Activated CD8-positive, alpha-beta memory T cell treated with anti-CD3 and anti-CD28 coated beads for 24 hours (primary cell): ENCODE measurements around the gene ZFHX3.

Experiments used
- DNase-seq: peaks from one replicate; pipeline ENCODE4 v3.0.0-alpha.2; 2020

The ZFHX3 gene

DNA sequence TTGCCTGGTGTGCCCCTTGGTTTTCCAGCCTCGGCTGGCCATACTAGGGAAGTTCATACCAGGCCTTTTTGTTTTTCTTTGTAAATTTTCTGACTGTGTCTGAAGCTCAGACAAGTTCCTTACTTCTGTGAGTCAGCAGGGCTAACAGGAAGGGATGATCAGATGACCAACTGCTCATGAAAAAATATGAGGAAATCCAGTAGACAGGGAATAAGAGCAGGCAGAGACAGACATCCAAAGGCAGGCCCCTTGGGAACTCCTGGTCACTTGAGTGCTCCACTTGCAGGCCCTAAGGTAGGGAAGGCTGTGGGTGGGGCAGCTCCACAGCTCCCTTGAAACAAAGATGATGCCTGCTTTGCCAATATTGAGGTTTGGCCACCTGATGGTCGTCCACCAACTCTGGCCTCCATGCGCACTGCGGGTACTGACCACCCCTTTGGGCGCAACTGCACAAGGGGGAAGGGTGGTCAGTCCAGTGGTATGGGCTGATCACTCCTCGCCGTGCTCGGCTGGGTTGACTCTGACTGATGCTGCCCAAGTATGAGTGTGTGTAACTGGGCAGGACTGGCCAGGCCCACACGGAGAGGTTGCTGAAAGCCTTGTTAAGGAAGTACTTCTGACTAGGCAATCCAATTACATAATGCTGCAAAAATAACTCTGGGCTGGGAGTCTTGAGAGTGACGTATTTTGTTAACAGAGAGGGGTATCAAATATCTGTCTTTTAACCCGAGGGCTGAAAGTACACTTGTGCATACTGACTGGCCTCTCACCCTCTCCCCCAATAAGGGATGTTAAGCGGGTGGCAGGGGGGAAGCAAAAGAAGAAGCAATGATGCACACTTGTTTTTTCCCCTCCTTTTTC, 20.8 kb upstream of the ZFHX3 start:
- DNase-seq: no peak

DNA sequence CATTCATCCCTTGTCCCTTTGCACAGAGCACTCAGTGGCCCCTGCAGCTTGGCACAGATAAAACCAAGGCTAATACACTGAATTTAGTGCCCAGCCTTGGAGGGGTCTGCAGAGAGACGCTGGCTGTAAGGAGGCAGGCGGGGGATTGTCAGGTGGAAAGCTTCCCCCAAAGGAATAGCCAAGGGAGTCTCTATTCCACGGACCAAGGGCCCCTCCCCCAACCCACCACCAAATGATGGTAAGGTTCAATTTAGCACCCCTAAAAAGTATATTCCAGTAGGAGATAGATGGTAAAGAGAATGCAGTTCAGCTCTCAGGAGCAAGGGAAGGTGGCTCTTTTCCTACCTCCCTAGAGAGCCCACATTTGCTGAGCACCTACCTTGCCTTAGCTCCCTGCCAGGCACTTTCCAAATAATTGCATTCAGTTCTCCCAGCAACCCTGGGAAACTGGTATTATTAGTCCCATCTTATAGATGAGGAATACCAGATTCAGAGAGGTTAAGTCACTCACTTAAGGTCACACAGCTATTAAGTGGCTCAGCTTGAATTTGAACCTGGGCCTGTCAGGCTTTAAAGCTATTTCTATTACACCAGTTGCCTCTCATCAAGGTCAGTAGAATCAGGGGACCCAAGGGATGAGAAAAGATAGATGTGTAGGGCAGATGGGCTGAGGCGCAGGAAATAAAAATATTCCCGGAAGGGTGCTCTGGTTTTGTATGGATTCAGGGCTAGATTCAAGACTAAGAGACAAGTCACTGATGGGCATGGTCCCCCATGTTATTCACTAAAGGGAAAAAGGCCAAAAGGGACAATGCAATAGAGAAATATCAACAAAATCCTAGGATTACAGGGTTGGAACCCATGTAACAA, 20.0 kb upstream of the ZFHX3 start:
- DNase-seq: no peak

DNA sequence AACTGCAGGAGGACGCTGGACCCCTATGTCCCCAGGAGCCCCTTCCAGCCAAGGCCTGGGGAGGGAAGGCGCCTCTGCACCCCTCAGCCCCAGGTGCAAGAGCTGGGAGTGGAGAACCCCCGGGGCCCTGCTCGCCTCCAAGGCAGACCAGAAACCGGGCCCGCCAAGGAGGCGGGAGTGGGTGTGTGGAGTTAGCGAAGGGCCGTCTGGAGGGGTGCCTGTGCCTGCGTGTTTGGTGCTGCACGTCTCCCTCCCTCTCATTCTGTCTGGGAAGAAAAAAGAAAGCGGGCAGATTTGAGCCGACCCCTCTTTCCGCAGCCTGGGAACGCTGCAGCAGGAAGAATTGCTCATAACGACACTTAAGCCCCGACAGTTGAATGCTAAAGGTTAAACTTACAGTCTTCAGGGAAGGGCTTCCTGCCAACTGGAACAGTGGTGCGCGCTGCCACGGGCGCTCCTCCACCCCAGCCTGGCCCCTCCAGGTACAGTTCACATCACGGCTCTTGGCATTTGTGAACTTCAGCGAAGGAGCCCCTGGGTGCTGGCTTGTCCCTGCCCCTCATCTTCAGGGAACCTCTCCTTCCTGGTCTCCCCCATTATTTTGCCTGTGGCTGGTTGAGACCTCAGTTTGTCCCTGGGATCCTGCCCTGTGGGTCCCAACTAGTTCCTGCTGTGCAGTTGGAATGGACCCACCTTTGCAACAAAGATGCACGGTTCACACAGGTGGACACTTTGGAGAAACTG, 19.2 kb upstream of the ZFHX3 start:
- no peak for DNase-seq

DNA sequence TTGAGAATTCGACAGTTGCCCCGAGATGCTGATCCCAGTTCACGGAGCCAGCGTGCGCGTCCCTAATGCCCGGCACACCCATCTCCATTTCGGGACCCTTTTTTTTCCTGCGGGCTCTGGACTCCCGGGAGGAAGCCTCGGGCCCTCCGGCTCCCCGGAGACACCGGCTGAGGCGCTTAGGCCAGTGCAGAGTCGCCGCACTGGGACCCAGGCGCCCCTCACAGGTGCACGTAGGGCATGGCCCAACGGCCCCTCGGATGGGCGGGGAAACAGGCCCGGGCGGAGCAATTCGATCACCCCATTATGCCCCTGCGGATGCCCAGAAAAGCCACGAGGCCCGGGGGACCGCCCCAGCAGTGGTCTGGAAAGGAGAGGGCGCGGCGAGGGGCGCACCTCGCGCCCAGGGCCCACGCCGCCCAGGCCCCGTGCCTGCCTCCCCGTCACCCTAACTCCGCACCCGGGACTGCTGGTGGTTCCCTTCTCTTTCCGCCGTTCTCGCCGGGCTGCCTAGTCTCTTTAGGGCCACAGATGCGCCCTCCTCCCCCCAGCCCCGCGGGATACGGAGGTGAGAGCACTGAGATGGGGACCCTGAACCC, 18.5 kb upstream of the ZFHX3 start:
- no peak for DNase-seq

DNA sequence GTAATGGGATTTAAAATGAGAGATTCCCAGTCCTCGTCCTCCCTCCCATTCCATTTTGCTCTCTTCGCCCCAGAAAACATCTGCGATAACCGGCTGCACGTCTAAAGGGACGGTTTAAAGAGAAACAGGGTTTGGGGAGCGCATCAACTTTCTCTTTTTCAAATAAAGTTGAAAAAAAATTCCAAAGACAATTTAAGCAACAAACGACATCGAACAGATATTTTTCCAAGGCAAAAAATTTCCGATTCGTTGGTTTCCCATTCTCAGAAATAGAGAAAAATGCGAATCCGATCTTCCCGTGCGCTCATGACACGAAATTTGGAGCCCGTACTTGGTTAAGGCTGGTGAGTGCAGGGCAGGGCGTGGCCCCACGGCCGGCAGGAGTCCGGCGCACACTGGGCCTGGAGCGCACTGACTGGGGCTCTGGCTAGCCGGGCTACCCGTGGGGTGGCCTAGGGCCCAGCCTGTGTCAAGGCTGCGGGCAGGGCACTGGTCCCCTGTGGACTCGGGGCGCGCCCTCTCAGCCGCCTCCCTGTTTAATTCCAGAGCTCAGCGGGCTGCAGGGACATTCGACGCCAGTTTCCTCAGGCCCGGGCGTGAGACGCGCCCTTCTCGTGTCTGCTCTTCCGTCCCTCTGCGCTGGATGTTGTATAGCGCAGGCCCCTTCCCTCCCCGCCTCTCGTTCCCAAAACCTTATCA, 17.9 kb upstream of the ZFHX3 start:
- no peak for DNase-seq

DNA sequence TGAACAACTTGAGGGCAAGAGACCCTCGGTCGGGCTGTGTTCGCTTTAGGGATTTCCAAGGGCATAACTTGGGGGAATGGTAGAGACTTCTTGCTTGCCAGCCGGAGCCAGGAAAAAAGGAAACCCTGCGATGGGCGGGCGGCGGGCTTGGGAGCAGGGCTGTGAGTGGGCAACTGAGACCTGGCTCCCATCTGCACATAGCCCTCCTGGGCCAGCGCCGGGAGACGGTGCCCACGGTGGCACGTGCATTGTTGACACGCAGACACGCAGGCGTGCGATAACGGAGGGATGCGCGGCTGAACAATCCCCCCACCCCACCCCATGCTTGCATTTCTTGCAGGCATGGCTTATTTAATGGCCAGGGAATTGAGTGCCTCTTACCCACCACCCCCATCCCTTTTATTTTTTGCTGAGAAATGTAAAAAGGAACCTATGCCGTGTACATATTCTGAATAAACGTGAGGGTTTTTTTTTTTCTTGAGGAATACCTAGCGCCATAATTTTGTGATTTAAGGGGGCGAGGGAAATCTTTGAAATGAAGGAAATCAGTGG, 17.1 kb upstream of the ZFHX3 start:
- no peak for DNase-seq

DNA sequence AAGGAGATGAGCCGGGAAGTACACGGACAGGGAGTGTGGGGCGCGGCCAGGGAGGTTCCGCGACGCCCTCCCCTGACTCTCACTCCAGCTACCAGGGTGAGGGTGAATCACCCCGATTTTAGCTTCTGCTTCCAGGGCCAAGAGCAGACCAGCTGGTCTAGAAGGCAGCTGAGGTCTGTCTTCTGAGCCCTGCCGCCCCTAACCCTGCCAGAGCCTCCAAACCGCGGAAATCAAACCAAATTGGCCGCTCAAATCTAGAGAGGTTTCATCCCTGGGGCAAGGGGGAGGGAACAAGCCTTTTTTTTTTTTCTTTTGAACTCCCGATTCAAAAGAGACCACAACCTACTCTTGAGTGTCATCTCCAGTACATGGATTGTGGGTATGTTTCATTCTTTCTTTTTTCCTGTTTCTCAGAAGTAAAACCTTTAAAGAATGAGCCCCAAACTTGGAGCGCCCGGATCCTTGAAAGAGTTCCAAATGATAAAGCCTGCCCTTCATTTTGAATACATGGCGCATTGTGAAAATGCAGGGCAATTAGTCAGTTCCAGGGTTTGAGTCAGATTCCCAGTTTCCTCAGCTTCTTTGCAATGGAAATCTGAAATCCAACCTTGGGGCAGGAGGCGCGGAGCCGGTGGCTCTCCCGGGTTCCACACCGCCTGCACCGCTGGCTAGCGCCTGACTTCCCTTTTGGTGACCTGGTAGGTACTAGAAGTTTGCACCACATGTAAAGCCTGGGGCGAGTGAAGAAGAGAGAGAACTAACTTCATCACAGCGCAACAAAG, 16.5 kb upstream of the ZFHX3 start:
- DNase-seq: no peak

DNA sequence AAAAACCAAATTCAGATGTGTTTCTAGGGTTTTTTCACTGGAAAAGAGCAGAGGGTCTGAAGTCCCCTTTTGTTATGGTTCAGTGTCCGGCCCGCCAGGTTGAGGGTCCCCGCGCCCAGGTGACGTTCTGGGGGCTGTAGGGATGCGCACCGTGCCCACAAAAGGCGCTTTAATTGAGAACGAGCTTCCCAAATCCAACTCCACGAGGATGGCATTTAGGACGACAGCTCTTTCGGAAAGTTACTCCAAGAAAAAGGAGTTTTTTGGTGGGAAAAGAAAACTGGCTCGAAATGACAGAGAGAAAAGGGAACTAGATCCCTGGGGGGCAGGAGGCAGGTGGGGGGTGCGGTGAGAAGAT, 15.9 kb upstream of the ZFHX3 start:
- no peak for DNase-seq

DNA sequence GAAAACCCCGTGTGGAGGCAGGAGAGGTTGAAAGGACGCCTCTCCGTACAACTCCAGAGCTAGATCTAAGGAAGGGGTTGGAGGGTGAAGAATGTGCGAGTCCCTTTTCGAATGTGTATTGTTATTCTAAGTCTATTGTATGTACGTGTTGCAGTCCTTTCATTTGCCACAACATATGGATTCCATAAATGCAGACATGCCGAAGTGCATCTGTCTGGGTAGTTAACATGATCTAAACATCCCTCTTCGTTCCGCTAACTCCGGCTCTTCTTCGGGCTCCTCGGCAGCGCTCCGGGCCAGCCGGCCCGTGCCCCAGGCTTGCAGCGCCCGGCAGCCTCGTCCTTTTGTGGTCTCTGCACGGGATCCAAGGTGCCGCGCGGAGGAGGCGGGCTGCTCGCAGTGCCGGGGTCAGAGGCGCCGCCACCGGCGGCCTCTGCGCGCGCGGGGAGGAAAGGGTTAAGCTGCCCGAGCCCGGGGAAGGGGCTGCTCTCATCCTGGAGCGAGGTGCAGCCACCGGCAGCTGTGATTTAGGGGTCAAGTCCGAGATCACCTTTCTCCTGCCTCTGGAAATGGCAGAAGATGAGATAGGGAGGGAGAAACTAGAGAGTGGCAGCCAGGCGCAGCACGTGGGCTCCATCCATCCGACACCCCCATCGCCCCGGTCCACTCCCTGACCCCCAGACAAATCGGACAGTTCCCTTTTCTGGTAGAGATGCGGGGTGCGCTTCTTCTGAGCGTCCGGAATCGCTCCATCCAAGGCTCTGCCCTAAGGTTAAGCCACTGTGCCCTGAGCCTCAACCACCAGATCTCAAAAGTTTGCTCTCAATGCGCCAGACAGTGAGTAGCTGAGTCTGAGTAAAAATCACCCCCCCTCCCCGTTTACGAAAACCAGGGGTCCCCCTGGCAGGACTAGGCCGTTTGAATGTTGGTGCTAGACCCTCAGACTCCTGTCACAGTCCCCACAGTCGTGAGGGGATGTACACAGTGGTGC, 15.1 kb upstream of the ZFHX3 start:
- no peak for DNase-seq

DNA sequence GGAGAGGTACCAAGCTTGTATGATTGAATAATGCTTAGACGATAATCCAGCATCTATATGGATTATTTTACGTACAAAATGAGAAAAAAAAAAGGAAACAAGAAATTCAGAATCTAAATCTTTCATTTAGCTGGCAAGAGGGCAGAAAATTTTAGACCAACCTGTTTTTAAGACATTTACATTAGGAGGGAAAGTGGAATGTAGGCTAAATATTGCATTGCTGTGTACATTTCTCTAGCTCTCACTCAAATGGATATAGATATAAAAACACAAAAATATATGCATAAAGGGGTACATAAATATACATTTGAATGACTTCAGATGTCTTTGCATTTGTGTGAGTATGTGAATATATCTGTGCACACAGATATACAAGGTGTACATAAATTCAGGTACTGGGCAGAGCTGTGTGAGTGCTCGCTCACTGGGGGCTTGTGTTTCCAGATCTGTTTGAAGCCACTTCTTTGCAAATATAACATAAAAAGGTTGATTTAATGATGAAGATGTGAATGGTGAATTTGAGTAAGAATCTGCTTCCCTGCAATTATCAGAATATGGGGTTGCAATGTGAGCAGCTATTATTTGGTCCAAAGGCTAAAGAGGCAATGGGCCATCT, 14.2 kb upstream of the ZFHX3 start:
- DNase-seq: no peak

DNA sequence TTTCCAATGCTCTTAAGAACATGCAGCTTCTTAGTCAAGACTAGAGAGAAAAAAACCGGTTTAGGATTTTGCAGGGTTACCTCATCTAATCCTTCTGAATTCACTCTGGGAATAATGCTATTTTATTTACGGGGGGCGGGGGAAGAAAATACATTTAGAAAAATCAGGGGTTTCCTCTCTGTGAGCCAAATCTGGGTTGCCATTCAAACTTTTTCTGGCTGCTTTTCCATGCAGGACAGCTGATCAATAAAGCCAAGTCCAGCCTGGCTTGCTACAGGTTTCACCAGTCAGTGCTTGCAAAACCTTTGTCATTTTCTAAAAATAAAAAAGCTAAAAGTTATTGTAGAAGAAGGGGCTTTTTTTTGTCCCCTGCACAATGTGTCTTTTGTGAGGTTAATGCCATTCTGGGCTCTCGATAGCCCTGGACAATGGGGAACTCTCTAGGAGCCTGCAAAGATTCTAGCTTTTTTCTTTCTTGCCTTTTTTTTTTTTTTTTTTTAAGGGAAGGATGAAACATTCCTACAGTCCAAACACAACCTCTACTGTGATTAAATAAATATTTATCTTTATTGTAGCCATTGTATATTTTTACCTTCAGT, 13.1 kb upstream of the ZFHX3 start:
- no peak for DNase-seq

DNA sequence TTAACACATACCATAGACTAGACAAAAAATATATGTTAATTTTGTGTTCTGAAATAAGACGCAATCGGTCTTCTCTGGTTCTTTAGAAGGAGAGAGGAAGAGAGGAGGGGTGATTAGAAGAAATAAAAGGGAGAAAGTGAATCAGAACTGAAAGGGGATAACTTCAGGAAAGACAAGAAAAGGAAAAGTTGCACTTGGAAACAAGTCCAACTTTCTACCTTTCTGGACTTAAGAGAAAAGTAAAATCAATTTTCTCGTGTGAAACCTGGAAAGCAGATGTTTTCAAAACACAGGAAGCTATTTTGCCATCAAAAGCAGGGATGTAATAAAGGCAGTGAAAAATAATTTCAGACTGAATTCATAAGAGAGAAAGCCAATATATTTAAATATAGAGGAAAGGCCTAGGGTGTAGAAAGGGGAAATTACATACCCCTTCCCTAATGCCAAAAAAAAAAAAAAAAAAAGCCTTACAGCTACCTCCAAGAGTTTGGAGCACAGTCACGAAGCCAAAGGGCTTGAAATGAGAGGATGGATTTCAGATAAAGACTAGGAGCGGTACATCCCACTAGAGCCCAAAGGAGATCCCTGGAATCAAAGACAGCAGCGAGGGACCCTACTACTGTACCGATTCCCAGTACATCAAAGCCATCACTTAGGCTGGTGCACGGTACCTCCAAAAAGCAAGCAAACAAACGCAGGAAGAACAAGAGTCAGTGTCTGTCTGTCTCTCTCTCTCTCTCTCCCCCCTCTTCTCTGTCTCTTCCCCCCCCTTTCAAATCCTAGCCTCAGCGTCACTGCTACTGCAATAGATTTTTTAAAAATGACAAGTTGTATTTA, 12.1 kb upstream of the ZFHX3 start:
- no peak for DNase-seq

DNA sequence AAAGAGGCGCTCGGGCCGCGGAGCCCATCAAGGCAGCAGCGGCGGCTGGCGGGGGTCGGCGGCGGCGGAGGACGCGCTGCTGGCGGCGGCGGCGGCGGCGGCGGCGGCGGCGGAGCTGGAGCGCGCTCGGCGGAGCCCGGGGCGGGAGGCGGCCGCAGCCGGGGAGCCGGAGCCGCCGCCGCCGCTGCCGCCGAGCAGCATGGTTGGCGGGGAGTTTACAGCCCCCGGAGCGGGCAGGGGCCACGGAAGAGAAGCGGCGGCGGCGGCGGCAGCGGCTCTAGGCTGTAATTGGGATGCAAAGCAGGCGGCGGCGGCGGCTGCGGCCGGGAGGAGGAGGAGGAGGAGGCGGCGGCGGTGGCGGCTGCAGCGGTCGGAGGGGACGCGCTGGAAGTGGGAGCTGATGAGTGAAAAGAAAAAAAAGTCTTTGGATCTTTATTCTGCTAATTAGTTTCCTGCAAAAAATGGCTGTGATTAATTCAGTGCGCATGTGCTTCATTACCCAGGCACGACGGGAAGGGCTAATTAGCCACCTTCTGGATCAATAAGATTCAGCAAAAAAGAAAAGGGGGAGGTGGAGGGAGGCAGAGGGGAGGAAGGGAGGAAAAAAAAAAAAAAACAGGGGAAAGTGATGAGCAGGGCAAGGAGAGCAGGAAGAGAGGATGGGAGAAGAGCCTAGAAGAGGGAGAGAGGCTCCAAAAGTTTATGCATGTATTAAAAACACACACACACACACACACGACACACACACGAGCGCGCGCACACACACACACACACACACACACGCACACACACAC, 10.9 kb upstream of the ZFHX3 start:
- no peak for DNase-seq

DNA sequence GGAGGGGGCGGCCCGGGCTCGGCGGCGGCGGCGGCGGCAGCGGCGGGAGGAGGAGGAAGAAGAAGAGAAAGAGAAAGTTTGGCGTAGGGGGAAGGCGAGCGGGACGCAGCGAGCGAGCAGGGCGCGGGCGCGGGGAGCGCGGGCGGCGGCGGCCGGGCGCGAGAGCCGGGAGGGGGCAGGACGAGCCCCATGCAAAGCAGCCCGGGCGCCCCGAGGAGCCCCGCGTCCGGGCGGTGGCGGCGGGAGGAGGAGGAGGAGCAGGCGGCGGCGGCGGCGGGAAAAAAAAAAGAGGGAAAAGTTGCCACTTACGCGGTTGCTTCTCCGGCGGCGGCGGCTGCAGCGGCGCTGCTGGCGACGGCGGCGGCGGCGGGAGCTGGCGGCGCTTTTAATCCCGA, 10.3 kb upstream of the ZFHX3 start:
- DNase-seq: no peak

DNA sequence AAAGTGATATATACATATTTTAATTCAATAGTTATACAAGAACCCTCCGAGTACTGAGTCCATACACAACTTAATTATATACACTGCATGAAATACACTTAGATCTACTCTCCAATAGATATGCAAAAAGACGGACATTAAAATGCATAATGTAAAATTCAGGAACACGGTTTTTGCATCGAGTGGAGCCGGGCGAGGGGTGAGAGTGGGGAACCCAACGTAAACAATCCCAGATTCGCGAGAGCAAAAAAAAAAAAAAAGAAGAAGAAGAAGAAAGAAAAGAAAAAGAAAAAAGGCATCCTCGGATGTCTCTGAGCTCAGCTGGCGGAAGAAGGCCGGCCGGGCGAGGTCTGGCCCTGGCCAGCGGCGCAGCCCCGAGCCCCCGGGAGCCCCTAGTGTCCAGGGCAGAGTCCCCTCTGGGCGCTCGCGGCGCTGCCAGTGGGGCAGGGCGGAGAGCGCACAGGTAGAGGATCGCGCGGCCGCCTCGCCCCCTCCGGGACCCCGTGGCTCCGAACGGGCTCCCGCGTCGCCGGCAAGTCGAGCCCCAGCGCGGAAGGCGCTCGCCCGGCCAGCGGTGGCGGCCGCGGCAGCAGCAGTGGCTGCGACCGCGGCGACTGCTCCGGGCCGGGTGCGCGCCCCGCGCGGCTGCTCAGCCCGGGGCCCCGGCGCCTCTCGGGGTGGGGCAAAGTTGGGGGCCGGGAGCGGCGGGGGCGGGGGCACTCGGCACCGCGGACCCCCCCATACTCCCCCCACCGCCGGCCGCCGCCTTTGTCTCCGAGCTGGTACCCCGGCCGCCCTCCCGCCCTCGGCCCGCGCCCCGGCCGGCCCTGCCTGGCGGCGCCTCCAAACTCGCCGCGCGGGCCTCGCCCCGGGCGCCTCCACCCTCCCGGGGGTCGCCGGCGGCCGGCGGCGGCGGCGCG, 9.6 kb upstream of the ZFHX3 start:
- DNase-seq: no peak

DNA sequence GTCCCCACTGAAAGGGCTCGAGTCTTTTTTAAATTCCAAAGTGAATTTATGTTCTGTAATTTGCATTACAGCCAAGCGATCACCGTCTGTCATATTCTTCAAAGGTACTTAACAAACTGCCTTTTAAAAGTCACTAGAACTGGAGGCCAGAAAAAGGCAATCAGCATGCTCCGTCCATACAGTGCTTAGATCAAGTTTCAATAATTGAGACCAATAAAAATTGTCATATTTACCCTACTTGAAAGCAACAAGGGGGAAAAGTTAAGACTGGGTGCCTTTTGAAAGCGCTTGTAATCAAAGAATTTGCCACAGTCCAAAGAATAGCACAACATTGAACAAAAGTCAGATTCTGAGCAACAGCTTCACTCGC, 9.0 kb upstream of the ZFHX3 start:
- no peak for DNase-seq
